Stimulated activated CD4-positive, alpha-beta T cell treated with anti-CD3 and anti-CD28 coated beads, Interleukin-12 subunit alpha, Interleukin-12 subunit beta, amount 100 ng/mL, for 24 hours (primary cell): ENCODE measurements around the gene ISOC2.
"Not testable (repeated sequence)": the region's sequence is repeated elsewhere in the genome, so short reads cannot be mapped to it uniquely, and the experiment has no call there.

ENCODE experiments used
- DNase-seq, 2 experiments: peaks; one replicate each; pipeline ENCODE4 v3.0.0-alpha.2; 2020; ENCODE audit warnings: low read depth in 2 of 2

Gene ISOC2, protein sequence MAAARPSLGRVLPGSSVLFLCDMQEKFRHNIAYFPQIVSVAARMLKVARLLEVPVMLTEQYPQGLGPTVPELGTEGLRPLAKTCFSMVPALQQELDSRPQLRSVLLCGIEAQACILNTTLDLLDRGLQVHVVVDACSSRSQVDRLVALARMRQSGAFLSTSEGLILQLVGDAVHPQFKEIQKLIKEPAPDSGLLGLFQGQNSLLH

DNA sequence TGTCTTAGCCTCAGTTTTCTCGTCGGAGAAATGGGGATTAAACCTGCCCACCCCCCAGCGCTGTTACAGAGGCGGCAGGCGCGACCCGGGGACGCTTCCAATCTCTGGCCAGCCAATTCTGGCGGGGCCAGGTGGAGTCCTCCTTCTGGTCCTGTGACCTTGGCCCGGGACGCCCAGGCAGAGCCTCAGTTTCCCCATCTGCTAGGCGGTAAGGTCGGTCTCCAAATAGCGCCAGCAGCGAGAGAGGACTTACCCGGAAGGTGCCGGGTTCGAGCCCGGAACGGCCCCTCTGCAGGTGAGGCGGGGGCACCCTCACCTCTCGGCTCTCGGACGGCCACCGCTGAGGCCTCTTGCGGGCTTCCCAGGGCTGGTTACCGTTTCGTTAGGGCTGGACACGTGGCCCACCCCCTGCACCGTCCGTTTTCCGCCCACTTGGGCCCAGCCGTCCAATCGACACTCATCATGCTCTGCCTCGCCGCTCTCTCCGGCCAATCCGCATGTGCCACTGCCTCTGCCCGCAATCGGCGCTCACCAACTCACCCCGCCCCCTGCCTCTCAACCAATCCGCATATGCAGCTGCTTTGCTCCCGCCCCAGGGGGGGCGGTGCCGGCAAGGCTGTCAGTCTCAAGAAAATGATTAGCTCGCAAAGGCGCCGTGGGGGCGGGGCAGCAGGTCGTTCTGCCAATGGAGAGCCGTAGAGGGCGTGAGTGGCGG is at the start of gene ISOC2:
Gene ISOC2, minus strand, starts transcription at position 384 of the 715 bp plus-strand sequence. CDS start 5,156 bp downstream, outside the sequence.
- DNase-seq = peak; percentile 100

DNA sequence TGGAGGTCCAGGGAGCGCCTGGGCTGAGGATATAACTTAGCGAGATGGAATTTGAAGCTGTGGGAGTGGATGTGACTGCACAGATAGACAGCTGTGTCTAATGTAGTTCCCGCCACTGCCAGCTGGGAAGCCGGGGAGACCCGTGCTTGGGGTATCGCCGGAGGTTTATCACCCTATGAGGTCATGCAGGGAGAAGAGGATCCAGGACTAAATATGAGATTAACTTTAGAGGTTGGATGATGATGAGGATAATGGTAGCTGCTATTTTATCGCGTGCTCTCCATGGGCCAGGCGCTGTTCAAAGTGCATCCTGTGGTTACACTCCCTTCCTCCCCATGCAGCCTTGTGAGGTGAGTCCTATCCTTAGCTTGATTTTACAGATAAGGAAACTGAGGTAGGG is 46.7 kb upstream of the ISOC2 start:
- DNase-seq = no peak

DNA sequence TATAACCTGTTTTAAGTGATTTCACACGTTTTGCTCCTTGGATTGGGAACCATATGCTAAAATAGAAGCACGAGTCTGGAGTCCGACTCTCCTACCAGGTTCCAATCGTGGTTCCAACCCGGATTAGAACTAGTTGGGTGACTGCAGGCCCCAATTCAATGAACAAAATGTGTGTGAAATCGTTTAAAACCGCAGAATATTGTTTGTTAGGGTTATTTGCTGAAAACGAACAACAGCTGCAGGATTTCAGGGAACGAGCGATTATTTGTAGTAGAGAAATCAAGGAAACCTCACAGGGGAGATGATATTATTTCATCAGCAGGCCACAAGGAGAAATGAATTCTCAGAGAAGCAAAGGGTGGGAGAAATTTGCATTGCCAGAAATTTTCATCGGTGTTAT is 43.5 kb upstream of the ISOC2 start:
- no peak for DNase-seq

DNA sequence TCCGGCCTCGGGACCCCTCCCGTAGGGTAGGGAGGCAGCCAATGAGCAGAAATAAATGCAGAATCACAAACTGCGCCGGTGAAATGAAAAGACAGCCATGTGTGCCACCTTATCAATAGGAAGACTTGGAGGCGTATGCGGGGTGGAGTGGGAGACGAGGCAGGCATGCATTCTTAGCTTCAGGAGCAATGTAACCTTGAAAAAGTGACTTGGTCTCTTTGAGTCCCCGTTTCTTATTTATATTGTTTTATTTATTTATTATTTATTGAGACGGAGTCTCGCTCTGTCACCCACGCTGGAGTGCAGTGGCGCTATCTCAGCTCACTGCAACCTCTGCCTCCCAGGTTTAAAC is 42.8 kb upstream of the ISOC2 start:
- DNase-seq = no peak

DNA sequence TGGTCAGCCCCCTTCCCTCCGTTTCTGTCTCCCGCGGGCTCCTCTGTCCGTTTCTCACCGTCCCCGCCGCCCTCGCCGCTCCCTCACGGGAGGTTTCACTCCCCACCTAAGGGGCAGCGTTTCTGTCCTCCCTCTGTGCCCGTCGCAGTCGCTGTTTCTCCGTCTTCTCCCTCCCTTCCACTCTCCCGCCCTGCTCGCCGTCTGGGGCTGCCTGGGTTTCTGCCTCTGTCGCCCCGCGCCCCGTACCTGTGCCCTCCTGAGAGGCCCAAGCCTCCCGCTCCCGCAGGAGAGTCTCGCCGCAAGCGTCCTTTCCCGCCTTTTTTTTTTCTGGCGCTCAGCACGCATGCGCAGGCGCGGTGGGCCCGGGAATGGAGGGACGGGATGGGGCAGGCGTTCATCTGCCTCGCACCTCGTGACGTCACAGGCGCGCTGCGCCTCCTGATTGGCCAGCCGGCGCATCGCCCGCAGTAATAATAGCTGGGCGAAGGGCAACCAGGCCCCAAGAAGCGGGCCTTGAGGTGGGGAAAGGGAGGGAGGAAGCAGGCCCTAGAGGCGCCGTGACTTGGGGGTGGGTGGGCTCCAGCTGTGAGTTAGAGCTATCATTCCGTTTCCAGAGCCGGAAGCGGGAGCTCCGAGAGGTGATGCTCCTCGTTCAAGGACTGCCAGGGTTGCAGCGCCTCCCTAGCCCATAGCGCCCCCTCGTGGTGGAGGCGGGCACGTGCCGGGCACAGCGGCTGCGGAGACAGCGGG is 42.2 kb upstream of the ISOC2 start:
- DNase-seq = peak; percentile 86 to 90

DNA sequence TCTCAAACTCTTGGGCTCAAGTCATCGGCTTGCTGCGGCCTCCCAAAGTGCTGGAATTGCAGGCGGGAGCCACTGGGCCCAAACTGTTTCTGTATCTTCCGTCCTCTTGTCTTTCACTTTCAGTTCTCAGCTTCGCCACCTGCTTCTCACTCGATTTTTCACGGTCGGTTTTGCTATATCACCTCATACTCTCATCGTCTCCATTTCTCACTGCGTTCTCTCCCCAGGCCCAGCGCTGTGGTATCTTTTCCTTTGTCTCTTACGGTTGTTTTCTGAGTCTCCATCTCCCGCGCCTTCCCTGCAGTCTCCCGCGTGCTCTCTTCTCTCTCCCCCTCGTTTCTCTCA is 41.7 kb upstream of the ISOC2 start:
- no peak for DNase-seq

DNA sequence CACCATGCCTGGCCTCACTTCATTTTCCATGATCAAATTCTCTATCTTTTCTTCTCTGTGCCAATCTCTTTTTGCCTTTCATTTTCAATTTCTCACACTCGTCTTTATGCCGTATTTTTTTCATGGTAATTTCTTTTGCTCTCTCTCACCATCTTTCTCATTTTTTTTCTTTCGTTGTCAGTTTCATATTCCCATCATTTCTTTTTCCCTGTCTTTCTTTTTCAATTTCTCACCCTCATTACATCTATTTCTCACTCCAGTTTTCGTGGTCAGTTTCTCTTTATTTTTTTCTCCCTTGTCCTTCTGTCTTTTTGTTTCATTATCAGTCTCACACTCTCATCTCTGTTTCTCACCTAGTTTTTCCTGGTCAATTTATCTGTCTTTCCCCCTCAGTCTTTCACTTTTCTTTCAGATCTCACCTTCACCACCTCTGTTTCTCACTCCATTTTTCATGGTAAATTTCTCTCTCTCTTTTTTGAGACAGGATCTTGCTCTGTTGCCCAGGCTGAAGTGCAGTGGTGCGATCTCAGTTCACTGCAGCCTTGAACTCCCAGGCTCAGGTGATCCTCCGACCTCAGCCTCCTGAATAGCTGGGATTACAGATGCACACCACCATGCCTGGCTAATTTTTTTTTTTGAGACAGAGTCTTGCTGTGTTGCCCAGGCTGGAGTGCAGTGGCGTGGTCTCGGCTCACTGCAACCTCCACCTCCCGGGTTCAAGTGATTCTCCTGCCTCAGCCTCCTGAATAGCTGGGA is 40.9 kb upstream of the ISOC2 start:
- no peak for DNase-seq

DNA sequence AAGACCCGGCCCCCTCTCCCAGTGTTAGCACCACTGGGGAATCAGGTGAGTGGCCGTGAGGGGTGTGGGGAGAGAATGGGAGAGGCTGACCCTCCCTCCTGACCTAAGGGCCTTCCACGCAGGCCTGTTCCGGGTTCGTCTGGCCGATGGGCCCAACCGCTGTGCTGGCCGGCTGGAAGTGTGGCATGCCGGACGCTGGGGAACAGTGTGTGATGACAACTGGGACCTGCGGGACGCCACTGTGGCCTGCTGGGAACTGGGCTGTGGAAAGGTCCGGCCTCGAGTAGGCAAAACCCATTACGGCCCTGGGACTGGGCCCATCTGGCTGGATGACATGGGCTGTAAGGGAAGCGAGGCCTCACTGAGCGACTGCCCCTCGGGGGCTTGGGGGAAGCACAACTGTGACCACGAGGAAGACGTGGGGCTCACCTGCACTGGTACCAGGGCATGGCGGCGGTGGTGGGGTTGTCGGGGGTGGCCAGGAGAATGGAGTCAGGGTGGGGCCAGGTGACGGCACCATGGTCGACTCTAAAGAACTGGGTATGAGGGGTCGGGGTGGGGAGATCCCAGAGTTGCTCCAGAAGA is 39.0 kb upstream of the ISOC2 start:
- no peak for DNase-seq

DNA sequence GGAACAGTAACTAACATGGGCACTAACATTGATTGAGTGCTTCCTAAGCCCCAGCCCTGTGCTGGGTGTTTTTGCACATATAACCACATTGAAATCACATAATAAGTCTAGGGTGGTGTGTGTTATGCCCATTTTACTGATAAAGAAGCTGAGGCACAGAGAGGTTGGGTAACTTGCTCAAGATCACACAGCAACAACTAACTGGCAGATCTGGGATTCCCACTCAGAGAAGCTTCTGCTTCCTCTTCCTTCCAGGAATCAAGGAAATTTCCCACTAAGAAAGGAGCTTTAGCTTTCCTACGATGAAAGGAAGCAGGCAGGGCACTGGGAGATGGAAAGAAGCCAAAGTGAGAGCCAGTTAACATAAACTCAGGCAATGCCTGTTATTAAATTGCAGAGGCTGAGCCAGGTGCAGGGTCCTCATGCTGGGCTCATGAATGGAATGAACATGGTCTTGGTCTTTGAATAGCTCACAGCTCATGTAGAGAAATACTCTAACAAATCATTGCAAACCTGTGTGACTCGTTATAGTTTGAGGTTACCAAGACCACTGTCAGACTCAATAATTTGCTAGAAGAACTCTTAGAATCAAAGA is 36.9 kb upstream of the ISOC2 start:
- no peak for DNase-seq

DNA sequence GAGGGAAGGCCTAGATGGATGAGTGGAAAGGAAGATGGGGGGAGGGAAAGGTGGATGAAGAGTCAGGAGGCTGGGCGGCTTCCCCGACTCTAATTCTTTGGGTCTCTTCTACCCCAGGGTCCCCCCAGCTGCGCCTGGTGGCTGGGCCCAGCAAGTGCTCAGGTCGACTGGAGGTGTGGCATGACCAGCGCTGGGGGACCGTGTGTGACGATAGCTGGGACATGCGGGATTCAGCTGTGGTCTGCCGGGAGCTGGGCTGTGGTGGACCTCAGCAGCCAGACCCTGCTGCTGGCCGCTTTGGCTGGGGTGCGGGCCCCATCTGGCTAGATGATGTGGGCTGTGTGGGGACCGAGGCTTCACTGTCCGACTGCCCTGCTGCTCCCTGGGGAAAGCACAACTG is 36.3 kb upstream of the ISOC2 start:
- DNase-seq = no peak

DNA sequence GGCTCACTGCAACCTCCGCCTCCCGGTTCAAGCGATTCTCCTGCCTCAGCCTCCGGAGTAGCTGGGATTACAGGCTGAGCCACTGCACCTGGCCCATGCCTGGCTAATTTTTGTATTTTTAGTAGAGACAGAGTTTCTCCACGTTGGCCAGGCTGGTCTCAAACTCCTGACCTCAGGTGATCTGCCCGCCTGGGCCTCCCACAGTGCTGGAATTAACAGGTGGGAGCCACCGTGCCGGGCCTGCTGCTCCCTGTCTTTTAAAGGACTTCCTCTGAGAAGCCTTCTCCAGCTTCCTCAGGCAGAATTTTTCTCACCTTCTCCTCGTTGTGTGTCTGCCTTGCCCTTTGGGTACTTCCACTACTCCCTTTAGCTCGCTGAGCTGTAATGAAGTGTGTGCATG is 35.4 kb upstream of the ISOC2 start:
- DNase-seq = not testable (repeated sequence)

DNA sequence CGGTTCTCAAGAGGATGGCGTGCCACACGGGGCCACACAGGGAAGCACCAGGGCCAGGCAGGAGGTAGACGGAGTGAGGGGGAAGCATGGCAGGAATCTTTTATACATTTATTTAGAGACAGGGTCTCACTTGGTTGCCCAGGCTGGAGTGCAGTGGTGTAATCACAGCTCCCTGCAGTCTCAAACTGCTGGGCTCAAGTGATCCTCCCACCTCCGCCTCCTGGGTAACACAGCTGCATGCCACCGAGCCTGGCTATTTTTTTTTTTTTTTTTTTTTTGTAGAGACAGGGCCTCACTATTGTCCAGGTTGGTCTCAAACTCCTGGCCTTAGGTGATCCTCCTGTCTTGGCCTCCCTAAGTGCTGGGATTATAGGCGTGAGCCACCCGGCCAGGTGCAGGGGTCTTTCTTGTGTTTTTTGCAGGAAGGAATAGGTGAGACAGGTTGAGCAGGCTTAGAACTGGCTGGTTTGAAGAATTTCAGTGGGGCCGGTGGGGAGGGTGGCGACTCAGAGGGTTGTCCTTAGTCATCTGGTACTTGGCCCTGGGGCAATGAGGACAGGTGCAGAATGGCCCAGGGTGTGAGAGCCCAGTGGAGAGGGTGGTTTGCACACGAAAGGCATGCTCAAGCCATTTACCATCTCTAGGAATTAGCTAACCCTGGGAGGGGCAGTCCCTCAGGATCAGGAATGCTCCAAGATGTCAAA is 34.4 kb upstream of the ISOC2 start:
- no peak for DNase-seq

DNA sequence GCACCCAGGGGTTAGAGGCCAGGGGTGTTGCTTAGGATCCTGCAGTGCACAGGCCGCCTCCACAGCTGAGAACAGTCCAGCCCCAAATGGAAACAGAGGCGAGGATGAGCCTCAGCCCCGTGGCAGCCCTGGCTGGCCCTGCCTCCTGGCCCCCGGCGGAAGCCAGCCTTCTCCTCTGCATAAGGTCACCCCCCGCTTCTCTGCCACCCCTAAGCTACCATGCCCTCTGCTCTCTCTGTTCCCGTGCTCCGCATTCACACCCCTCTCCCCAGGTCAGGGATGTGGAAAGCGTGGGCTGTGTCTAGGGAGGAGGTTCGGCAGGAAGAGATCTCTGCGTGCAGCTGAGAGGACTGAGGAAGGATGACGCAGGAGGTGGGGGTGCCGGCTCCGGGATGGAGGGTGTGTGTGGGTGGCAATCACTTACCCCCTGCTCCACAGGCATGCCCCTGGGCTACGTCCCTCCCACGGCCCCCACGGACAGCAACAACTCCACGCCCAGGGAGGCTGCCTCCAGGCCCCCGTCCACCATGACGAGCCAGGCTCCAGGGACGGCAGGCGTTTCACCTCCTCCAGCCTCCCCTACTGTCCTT is 32.8 kb upstream of the ISOC2 start:
- no peak for DNase-seq

DNA sequence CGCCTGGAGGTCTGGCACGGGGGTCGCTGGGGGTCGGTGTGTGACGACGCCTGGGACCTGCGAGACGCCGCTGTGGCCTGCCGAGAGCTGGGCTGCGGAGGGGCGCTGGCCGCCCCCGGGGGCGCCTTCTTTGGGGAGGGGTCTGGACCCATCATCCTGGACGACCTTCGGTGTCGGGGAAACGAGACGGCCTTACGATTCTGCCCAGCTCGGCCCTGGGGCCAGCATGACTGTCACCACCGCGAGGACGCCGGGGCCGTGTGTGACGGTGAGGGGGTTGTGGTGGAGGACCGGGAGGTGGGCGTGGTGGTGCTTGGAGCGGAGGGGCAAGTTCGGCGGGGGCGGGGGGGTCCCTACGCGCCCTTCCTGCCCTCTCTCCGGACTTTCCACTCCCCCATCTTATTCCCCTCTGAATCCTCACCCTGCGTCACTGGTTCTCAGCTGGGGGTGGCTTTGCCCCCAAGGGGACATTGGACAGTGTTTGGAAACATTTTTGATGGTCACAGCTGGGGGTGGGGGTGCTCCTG is 32.3 kb upstream of the ISOC2 start:
- no peak for DNase-seq

DNA sequence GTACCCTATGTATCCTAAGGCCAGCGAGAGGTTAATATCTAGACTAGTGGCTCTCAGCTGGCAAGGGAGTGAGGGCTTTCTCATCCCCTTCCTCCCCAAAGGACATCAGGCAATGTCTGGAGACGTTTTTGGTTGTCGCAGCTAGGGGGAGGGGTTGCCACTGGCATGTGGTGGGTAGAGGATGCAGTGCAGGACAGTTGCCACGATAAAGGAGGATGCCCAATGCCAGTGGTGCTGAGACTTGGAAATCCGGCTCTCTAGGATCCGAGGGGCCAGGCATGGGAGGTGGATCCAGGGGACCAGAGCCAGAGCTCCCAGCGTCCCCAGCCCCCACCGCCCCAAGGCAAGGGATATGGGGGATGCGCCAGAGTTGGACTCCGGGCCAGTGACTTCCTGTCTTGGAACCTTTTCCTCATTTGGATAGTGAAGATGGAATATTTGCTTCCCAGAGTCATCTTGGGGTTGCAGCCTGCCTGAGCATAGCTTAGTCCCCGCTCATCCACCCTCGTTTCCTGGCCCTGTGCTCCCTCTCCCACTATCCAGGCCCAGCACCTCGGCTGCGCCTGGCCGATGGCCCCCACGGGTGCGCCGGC is 31.7 kb upstream of the ISOC2 start:
- no peak for DNase-seq

DNA sequence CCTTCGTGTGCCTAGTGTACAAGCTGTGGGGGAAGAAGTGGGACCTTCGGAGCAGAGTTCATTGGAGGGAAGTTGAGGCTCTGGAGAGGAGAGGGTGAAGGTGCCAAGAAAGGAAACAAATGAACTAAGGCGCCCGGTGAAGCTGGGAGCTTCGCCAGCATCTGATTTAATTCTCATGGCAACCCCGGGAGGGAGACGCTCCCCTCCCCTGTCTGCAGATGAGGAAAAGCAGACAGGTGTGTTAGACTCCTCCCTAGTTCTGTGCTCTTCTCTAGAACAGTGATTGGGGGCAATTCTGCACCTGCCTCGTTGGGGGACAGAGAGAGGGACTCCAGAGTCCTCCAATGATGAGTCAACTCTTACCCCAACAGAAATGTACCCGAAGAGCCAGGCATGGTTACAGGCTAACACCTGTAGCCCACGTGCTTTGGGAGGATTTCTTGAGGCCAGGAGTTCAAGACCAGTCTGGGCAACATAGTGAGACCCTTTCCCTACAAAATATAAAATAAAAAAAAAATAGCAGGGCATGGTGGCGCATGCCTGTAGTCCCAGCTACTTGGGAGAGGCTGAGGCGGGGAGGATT is 31.0 kb upstream of the ISOC2 start:
- no peak for DNase-seq

DNA sequence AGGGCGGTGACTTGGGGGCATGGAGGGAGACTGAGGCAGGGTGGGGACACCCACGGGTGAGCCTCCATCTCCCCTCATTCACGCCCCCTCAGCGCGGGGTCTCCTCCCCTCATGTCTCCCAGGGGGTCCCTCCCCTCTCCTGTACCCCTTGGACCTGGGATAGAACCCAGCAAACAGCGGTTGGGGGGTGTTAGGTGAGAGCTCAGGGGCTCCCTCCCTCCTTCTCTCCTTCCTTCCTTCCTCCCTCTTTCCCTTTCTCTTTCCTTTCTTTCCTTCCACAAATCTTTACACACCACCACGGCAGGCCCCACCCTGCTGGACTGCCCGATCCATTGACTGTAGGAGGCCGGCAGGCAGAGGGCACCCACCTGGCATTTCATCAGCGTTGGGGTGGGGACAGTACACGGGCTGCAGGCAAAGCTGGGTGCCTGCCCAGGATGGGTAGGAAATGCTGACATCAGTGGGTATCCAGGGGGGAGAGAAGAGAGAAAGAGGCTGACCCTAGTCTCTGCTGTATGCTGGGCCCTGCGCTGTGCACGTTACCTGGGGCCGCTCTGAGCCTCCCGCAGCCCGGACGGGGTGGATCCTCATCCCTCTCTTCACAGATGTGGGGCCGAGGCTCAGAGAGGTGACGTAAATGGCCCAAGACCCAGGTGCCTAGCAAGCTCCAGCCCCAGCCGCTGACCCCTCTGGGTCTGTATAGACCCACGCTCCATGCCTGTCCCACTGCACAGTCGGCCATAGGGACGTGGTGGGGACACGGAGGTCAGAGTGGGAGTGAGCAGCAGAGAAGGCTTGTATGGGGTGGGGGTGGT is 30.3 kb upstream of the ISOC2 start:
- no peak for DNase-seq
